Transverse colon (tissue), 4 donors: ENCODE results near the gene BTBD17.

Experiments used
- EP300 ChIP-seq: sonication (generic); formaldehyde crosslinking; IDR thresholded peaks from one replicate; pipeline ENCODE4 v1.6.1; 2017; ENCODE audit warnings: antibody characterized with exemption, low read depth
- POLR2A ChIP-seq: fragments of 450-650 bp; IDR thresholded peaks from one replicate; pipeline ENCODE4 v1.6.1; 2016; ENCODE audit warnings: antibody characterized with exemption, mild to moderate bottlenecking, moderate library complexity
- POLR2AphosphoS5 ChIP-seq, 3 donors: sonication (generic); formaldehyde crosslinking; IDR thresholded peaks; one replicate each; pipeline ENCODE4 v1.6.1; 2016; ENCODE audit warnings: antibody characterized with exemption in 3 of 3
- TF ChIP-seq, protein P1 (sequence below), 5 experiments: fragments of 200-600 bp in 3 of 5; fragments of 450-650 bp in 2 of 5; sonication (generic) in 3 of 5; IDR thresholded peaks; 1 replicate in 2 of 5; 2 replicates in 3 of 5; pipeline ENCODE4 v1.5.1; 2016 to 2017; ENCODE audit warnings: antibody characterized with exemption in 5 of 5, inconsistent platforms in 3 of 5, mild to moderate bottlenecking in 2 of 5, moderate library complexity in 1 of 5

DNA sequence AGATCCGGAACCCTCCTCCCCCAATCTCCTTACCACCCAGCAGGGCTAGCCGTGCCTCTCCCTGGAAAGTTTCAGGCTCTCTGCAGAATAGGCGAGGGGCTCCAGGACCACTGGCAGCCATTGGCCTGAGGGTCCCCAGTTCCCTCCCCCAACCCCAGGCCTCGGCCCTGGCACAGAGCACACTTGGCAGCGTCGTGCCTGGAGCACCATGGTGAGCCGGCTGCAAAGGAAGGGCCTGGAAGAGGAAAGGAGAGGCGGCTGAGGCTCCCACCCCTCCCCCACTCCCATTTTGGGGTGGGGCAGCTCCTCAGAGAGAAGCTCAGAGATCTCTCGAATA lies 369 bp upstream of the BTBD17 start:
- TF ChIP-seq, protein P1, sequence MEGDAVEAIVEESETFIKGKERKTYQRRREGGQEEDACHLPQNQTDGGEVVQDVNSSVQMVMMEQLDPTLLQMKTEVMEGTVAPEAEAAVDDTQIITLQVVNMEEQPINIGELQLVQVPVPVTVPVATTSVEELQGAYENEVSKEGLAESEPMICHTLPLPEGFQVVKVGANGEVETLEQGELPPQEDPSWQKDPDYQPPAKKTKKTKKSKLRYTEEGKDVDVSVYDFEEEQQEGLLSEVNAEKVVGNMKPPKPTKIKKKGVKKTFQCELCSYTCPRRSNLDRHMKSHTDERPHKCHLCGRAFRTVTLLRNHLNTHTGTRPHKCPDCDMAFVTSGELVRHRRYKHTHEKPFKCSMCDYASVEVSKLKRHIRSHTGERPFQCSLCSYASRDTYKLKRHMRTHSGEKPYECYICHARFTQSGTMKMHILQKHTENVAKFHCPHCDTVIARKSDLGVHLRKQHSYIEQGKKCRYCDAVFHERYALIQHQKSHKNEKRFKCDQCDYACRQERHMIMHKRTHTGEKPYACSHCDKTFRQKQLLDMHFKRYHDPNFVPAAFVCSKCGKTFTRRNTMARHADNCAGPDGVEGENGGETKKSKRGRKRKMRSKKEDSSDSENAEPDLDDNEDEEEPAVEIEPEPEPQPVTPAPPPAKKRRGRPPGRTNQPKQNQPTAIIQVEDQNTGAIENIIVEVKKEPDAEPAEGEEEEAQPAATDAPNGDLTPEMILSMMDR (IDR thresholded peaks at IDR 0.05): no peak
- no peak for TF ChIP-seq POLR2A
- TF ChIP-seq POLR2AphosphoS5 (IDR thresholded peaks at IDR 0.05): no peak
- no peak for TF ChIP-seq EP300
